Ishikawa (cell line): Measurements from ENCODE around the gene ARHGAP40.

Experiments used
- CEBPB ChIP-seq: IDR thresholded peaks from 2 replicates; pipeline ENCODE4 v1.6.1; 2012
- CREB1 ChIP-seq: IDR thresholded peaks from 2 replicates; pipeline ENCODE4 v1.6.1; 2012; ENCODE audit warnings: low read depth
- EGR1 ChIP-seq: IDR thresholded peaks from 2 replicates; pipeline ENCODE4 v1.6.1; 2012
- EP300 ChIP-seq: IDR thresholded peaks from 2 replicates; pipeline ENCODE4 v1.6.1; 2012; ENCODE audit warnings: borderline replicate concordance
- FOXM1 ChIP-seq: IDR thresholded peaks from 2 replicates; pipeline ENCODE4 v1.6.1; 2012; ENCODE audit warnings: low read depth, borderline replicate concordance
- MAX ChIP-seq: IDR thresholded peaks from 2 replicates; pipeline ENCODE4 v1.6.1; 2012
- NFIC ChIP-seq: IDR thresholded peaks from 2 replicates; pipeline ENCODE4 v1.6.1; 2012
- RAD21 ChIP-seq: IDR thresholded peaks from 2 replicates; pipeline ENCODE4 v1.6.1; 2012; ENCODE audit warnings: low read depth
- REST ChIP-seq: IDR thresholded peaks from 2 replicates; pipeline ENCODE4 v1.6.1; 2012; ENCODE audit warnings: low read depth, mild to moderate bottlenecking
- TAF1 ChIP-seq: IDR thresholded peaks from 2 replicates; pipeline ENCODE4 v1.6.1; 2012; ENCODE audit warnings: low read depth, mild to moderate bottlenecking
- TCF12 ChIP-seq: IDR thresholded peaks from 2 replicates; pipeline ENCODE4 v1.6.1; 2012; ENCODE audit warnings: low read depth
- TEAD4 ChIP-seq: IDR thresholded peaks from 2 replicates; pipeline ENCODE4 v1.6.1; 2012
- USF1 ChIP-seq: IDR thresholded peaks from 2 replicates; pipeline ENCODE4 v1.6.1; 2012
- YY1 ChIP-seq: IDR thresholded peaks from 2 replicates; pipeline ENCODE4 v1.6.1; 2012; ENCODE audit warnings: low read depth
- ZBTB7A ChIP-seq: IDR thresholded peaks from 2 replicates; pipeline ENCODE4 v1.6.1; 2012; ENCODE audit warnings: low read depth

Gene ARHGAP40

GRCh38 chr20:38588303-38588702 lies 13.3 kb upstream of the ARHGAP40 start:
- no peak for TF ChIP-seq CEBPB
- no peak for TF ChIP-seq NFIC
- TF ChIP-seq YY1, result no peak
- no peak for TF ChIP-seq ZBTB7A
- TF ChIP-seq RAD21, result no peak
- TF ChIP-seq EP300, result no peak
- TF ChIP-seq TAF1, result no peak
- TF ChIP-seq REST, result no peak
- no peak for TF ChIP-seq USF1
- no peak for TF ChIP-seq FOXM1
- no peak for TF ChIP-seq CREB1
- TF ChIP-seq MAX, result no peak
- no peak for TF ChIP-seq TEAD4
- no peak for TF ChIP-seq EGR1
- no peak for TF ChIP-seq TCF12

- TF ChIP-seq EP300 (no peak), TAF1 (no peak), NFIC (no peak), CREB1 (no peak), EGR1 (no peak), MAX (no peak), FOXM1 (no peak), RAD21 (no peak), USF1 (no peak), TEAD4 (no peak), YY1 (no peak), CEBPB (no peak), ZBTB7A (no peak), REST (no peak), TCF12 (no peak)
These were observed 12.3 kb upstream of the ARHGAP40 start for GRCh38 chr20:38589351-38589750.

GRCh38 chr20:38589967-38590675 lies 11.5 kb upstream of the ARHGAP40 start:
- no peak for TF ChIP-seq MAX
- no peak for TF ChIP-seq EGR1
- TF ChIP-seq NFIC, result no peak
- no peak for TF ChIP-seq REST

GRCh38 chr20:38590676-38591473 lies 10.7 kb upstream of the ARHGAP40 start:
- TF ChIP-seq CEBPB, result no peak
- TF ChIP-seq NFIC, result no peak
- no peak for TF ChIP-seq CREB1
- TF ChIP-seq YY1, result no peak
